22Rv1 (cell line): Measurements from ENCODE around the gene EIF4EBP2.

Experiments
- ZFX ChIP-seq: fragments of 450-650 bp; IDR thresholded peaks from 2 replicates; pipeline ENCODE4 v1.6.1; 2017; ENCODE audit warnings: antibody characterized with exemption, borderline replicate concordance
- TF ChIP-seq, protein P1 (sequence below): fragments of 450-650 bp; IDR thresholded peaks from 2 replicates; pipeline ENCODE4 v1.5.1; 2017; ENCODE audit warnings: mild to moderate bottlenecking

DNA sequence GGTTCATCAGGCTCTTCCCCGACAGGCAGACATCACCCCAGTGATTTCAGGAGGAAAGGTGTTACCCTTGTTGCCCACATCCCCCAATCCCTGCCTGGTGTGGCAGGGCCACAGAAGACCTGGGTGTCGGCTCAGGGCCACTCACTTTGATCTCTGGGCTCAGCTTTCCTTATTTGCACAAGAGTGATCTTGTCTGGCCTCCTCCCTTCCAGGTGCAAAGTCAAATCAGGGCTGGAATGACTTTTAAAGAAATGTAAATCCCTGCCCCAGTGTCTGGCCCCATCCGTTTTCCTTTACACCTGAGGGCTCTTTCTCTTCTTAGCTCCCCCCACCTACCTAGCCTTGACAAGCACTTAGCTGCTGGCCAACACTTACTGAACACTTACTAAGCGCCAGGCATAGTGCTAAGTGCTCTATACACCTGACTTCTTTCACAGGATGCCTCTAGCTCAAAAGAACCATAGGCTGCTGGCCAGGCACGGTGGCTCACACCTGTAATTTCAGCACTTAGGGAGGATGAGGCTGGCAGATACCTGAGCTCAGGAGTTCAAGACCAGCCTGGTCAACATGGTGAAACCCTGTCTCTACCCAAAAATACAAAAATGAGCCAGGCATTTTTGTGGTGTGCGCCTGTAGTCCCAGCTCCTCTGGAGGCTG, 38.5 kb downstream of the EIF4EBP2 start:
- TF ChIP-seq, protein P1, sequence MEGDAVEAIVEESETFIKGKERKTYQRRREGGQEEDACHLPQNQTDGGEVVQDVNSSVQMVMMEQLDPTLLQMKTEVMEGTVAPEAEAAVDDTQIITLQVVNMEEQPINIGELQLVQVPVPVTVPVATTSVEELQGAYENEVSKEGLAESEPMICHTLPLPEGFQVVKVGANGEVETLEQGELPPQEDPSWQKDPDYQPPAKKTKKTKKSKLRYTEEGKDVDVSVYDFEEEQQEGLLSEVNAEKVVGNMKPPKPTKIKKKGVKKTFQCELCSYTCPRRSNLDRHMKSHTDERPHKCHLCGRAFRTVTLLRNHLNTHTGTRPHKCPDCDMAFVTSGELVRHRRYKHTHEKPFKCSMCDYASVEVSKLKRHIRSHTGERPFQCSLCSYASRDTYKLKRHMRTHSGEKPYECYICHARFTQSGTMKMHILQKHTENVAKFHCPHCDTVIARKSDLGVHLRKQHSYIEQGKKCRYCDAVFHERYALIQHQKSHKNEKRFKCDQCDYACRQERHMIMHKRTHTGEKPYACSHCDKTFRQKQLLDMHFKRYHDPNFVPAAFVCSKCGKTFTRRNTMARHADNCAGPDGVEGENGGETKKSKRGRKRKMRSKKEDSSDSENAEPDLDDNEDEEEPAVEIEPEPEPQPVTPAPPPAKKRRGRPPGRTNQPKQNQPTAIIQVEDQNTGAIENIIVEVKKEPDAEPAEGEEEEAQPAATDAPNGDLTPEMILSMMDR = no peak
- no peak for TF ChIP-seq ZFX
